Neural progenitor cell (in vitro differentiated cells): ENCODE measurements around the gene HOXB4. TPM values are rescaled to one million over a fixed set of nuclear protein-coding genes. Genes with fewer than 3 reads are reported as not detected.
A peak's percentile ranks its signal among the peaks of the same experiment; 100 is the strongest.

ENCODE experiments used
- DNase-seq: peaks from one replicate; pipeline ENCODE4 v3.0.0-alpha.2; 2016; ENCODE audit warnings: low spot score
- H2AFZ ChIP-seq: fragments of 200-600 bp; sonication (generic); replicated peaks from 2 replicates; pipeline ENCODE4 v1.6.1; 2016; ENCODE audit warnings: antibody characterized with exemption
- H3F3A ChIP-seq: fragments of 200-600 bp; sonication (generic); 2 replicates; pipeline ENCODE4 v1.6.1; 2016; ENCODE audit warnings: antibody characterized with exemption, low read depth
- H3K27ac ChIP-seq: fragments of 200-600 bp; sonication (generic); 2 replicates; pipeline ENCODE4 v1.5.1; 2016; ENCODE audit warnings: mild to moderate bottlenecking
- H3K27me3 ChIP-seq: fragments of 200-600 bp; sonication (generic); 2 replicates; pipeline ENCODE4 v1.6.1; 2016; ENCODE audit warnings: mild to moderate bottlenecking, moderate library complexity
- H3K36me3 ChIP-seq: fragments of 200-600 bp; sonication (generic); 2 replicates; pipeline ENCODE4 v1.5.1; 2016
- H3K4me1 ChIP-seq: fragments of 200-600 bp; sonication (generic); 2 replicates; pipeline ENCODE4 v1.6.1; 2016; ENCODE audit warnings: mixed run types
- H3K4me2 ChIP-seq: fragments of 200-600 bp; sonication (generic); 2 replicates; pipeline ENCODE4 v1.6.1; 2016
- H3K4me3 ChIP-seq: fragments of 200-600 bp; sonication (generic); 2 replicates; pipeline ENCODE4 v1.5.1; 2016
- H3K79me2 ChIP-seq: fragments of 200-600 bp; sonication (generic); 2 replicates; pipeline ENCODE4 v1.6.1; 2016; ENCODE audit warnings: low read depth
- H3K9ac ChIP-seq: fragments of 200-600 bp; sonication (generic); 2 replicates; pipeline ENCODE4 v1.6.1; 2016
- H3K9me3 ChIP-seq: fragments of 200-600 bp; sonication (generic); 2 replicates; pipeline ENCODE4 v1.5.1; 2016; ENCODE audit warnings: low read depth
- H4K20me1 ChIP-seq: fragments of 200-600 bp; sonication (generic); 2 replicates; pipeline ENCODE4 v1.6.1; 2016; ENCODE audit warnings: low read depth
- H3K27ac Mint-ChIP-seq: 3 replicates; pipeline ENCODE4 v1.8.0; 2021; ENCODE audit warnings: mixed read lengths
- H3K27me3 Mint-ChIP-seq: 2 replicates; pipeline ENCODE4 v1.8.0; 2022; ENCODE audit warnings: low read depth, mild to moderate bottlenecking, inconsistent platforms, moderate library complexity, mixed read lengths; ENCODE audit not compliant: insufficient read depth
- H3K36me3 Mint-ChIP-seq: 3 replicates; pipeline ENCODE4 v1.8.0; 2021; ENCODE audit warnings: mixed read lengths
- H3K4me1 Mint-ChIP-seq: 3 replicates; pipeline ENCODE4 v1.8.0; 2021; ENCODE audit warnings: mixed read lengths
- H3K4me3 Mint-ChIP-seq: 3 replicates; pipeline ENCODE4 v1.8.0; 2021; ENCODE audit warnings: mild to moderate bottlenecking, moderate library complexity, mixed read lengths
- H3K9me3 Mint-ChIP-seq: 3 replicates; pipeline ENCODE4 v1.8.0; 2020; ENCODE audit warnings: mixed read lengths
- EZH2 ChIP-seq: fragments of 200-600 bp; sonication (generic); IDR thresholded peaks from 2 replicates; pipeline ENCODE4 v1.6.1; 2017; ENCODE audit warnings: antibody characterized with exemption, mild to moderate bottlenecking, moderate library complexity
- EZH2phosphoT487 ChIP-seq: fragments of 200-600 bp; sonication (generic); IDR thresholded peaks from 2 replicates; pipeline ENCODE4 v1.6.1; 2017; ENCODE audit warnings: antibody characterized with exemption
- total RNA-seq: library from RNA; depleted of rRNA; stranded (reverse); fragments of >200 nt; gene quantifications from 2 replicates; pipeline ENCODE4 v1.2.3, GENCODE V29; 2015; ENCODE audit warnings: low replicate concordance
- TF ChIP-seq, protein P1 (sequence below): fragments of 200-600 bp; sonication (generic); IDR thresholded peaks from 2 replicates; pipeline ENCODE4 v1.5.1; 2017; ENCODE audit warnings: antibody characterized with exemption, mild to moderate bottlenecking

The HOXB4 gene
- total RNA-seq, 1 donor from 2014 or later = not detected

- H3K9me3 ChIP-seq = no peaks in the 10 kb centered on the region
- no peak overlapping the region for H2AFZ ChIP-seq
- no peak for DNase-seq
- Mint-ChIP-seq H3K27ac (no peak overlapping the region), H3K36me3 (no peaks in the 10 kb centered on the region), H3K9me3 (peaks cover 3% of the 10 kb centered on the region), H3K4me3 (no peak overlapping the region), H3K4me1 (no peaks in the 10 kb centered on the region), H3K27me3 (peaks cover 44% of the 10 kb centered on the region)
- H3K36me3 ChIP-seq = no peaks in the 10 kb centered on the region
- H3K9ac ChIP-seq = no peak overlapping the region
- H3K4me3 ChIP-seq = peak overlapping the region; percentile 17
- peaks cover 94% of the 10 kb centered on the region for H4K20me1 ChIP-seq
- H3F3A ChIP-seq = no peaks in the 10 kb centered on the region
- no peak overlapping the region for H3K4me2 ChIP-seq
- H3K79me2 ChIP-seq = no peaks in the 10 kb centered on the region
- H3K27me3 ChIP-seq = peaks cover 100% of the 10 kb centered on the region
- no peak overlapping the region for H3K27ac ChIP-seq
- TF ChIP-seq, protein P1, sequence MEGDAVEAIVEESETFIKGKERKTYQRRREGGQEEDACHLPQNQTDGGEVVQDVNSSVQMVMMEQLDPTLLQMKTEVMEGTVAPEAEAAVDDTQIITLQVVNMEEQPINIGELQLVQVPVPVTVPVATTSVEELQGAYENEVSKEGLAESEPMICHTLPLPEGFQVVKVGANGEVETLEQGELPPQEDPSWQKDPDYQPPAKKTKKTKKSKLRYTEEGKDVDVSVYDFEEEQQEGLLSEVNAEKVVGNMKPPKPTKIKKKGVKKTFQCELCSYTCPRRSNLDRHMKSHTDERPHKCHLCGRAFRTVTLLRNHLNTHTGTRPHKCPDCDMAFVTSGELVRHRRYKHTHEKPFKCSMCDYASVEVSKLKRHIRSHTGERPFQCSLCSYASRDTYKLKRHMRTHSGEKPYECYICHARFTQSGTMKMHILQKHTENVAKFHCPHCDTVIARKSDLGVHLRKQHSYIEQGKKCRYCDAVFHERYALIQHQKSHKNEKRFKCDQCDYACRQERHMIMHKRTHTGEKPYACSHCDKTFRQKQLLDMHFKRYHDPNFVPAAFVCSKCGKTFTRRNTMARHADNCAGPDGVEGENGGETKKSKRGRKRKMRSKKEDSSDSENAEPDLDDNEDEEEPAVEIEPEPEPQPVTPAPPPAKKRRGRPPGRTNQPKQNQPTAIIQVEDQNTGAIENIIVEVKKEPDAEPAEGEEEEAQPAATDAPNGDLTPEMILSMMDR = no peak
- peak; percentile 96 for TF ChIP-seq EZH2phosphoT487
- peak; percentile 97 for TF ChIP-seq EZH2
- H3K4me1 ChIP-seq = no peaks in the 10 kb centered on the region
These were observed 13.7 kb downstream of the HOXB4 start for GRCh38 chr17:48564188-48565021.

GRCh38 chr17:48563867-48564187 is 14.3 kb downstream of the HOXB4 start:
- H3K27ac Mint-ChIP-seq = no peak overlapping the region
- no peaks in the 10 kb centered on the region for H3K4me1 Mint-ChIP-seq
- peaks cover 3% of the 10 kb centered on the region for H3K9me3 Mint-ChIP-seq
- no peaks in the 10 kb centered on the region for H3K36me3 ChIP-seq
- no peaks in the 10 kb centered on the region for H3K79me2 ChIP-seq
- peaks cover 50% of the 10 kb centered on the region for H3K27me3 Mint-ChIP-seq
- TF ChIP-seq EZH2 = peak; percentile 89
- TF ChIP-seq, protein P1 = no peak
- peak; percentile 73 for TF ChIP-seq EZH2phosphoT487
- H3K9me3 ChIP-seq = no peaks in the 10 kb centered on the region
- no peaks in the 10 kb centered on the region for H3K4me1 ChIP-seq
- H3K4me3 ChIP-seq = no peak overlapping the region
- H4K20me1 ChIP-seq = peaks cover 94% of the 10 kb centered on the region
- H3K27me3 ChIP-seq = peaks cover 100% of the 10 kb centered on the region
- no peak overlapping the region for H3K9ac ChIP-seq
- peak overlapping the region; percentile 16 for H3K4me3 Mint-ChIP-seq
- H3F3A ChIP-seq = no peaks in the 10 kb centered on the region
- no peak overlapping the region for H3K4me2 ChIP-seq
- H2AFZ ChIP-seq = no peak overlapping the region
- no peak overlapping the region for H3K27ac ChIP-seq
- no peaks in the 10 kb centered on the region for H3K36me3 Mint-ChIP-seq
- DNase-seq = no peak

DNA sequence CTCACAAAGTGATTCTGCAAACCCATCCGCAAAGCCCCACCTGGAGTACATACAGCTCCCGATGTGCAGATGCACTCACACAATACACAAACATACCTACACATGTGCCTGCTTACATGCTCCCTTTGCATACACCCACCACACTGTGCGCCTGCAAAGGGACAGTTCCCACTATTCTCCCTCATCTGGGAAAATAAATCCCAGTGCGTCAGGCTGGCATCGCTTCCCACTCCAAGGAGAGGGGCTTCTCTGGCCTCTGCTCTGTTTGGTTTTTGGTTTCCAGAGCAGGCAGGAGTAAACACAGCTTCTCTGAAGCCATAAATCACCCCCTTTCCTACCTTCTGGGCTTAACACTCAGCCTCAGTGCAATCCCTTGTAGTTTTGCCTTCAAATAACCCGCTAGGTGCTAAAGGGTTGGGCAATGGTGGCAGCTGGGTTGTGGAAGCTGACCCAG is 14.7 kb downstream of the HOXB4 start:
- peaks cover 3% of the 10 kb centered on the region for H3K9me3 Mint-ChIP-seq
- no peak overlapping the region for H3K27ac Mint-ChIP-seq
- H3K4me1 Mint-ChIP-seq = no peaks in the 10 kb centered on the region
- peak overlapping the region; percentile 16 for H3K4me3 Mint-ChIP-seq
- peaks cover 54% of the 10 kb centered on the region for H3K27me3 Mint-ChIP-seq
- H2AFZ ChIP-seq = no peak overlapping the region
- no peak overlapping the region for H3K4me2 ChIP-seq
- H3K36me3 Mint-ChIP-seq = no peaks in the 10 kb centered on the region
- H3K4me3 ChIP-seq = no peak overlapping the region
- H4K20me1 ChIP-seq = peaks cover 94% of the 10 kb centered on the region
- peaks cover 100% of the 10 kb centered on the region for H3K27me3 ChIP-seq
- H3K36me3 ChIP-seq = no peaks in the 10 kb centered on the region
- no peaks in the 10 kb centered on the region for H3F3A ChIP-seq
- no peak overlapping the region for H3K27ac ChIP-seq
- DNase-seq = no peak
- H3K9ac ChIP-seq = no peak overlapping the region
- no peak for TF ChIP-seq EZH2
- TF ChIP-seq EZH2phosphoT487 = peak; percentile 24
- no peaks in the 10 kb centered on the region for H3K9me3 ChIP-seq
- H3K79me2 ChIP-seq = no peaks in the 10 kb centered on the region
- H3K4me1 ChIP-seq = no peaks in the 10 kb centered on the region

DNA sequence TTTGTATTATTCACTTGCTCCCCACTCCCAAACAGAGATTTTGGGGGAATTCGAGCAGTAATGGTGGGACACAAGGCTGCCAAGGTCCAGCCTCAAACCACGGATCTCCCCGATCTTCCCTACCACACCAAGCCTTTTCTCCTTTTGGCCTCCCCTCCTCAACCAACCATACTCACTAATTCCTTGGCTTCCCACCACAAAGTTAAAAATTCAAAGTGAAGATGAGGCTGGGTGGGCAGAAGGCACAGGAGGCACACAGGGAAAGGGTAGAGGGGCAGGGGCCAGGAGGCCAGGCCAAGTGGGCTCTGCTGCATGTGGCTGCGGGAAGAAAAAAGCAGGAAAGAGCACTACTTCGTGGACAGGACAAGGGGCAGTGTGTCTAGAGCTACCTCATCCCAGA is 15.2 kb downstream of the HOXB4 start:
- H3K9me3 ChIP-seq = no peaks in the 10 kb centered on the region
- Mint-ChIP-seq H3K4me1 (no peaks in the 10 kb centered on the region), H3K27me3 (peaks cover 59% of the 10 kb centered on the region), H3K4me3 (no peak overlapping the region), H3K27ac (no peak overlapping the region), H3K9me3 (peaks cover 3% of the 10 kb centered on the region), H3K36me3 (no peaks in the 10 kb centered on the region)
- no peak for DNase-seq
- no peak for TF ChIP-seq EZH2
- no peak for TF ChIP-seq EZH2phosphoT487
- TF ChIP-seq, protein P1 = no peak
- no peak overlapping the region for H3K4me3 ChIP-seq
- peaks cover 94% of the 10 kb centered on the region for H4K20me1 ChIP-seq
- H3K9ac ChIP-seq = no peak overlapping the region
- H3K27me3 ChIP-seq = peaks cover 100% of the 10 kb centered on the region
- no peaks in the 10 kb centered on the region for H3F3A ChIP-seq
- H3K27ac ChIP-seq = no peak overlapping the region
- no peaks in the 10 kb centered on the region for H3K4me1 ChIP-seq
- H3K4me2 ChIP-seq = no peak overlapping the region
- H2AFZ ChIP-seq = no peak overlapping the region
- no peaks in the 10 kb centered on the region for H3K79me2 ChIP-seq
- no peaks in the 10 kb centered on the region for H3K36me3 ChIP-seq
